HEK293 (cell line): ENCODE data around the gene MSL3B.

ENCODE experiments used
- CTCF ChIA-PET: fragments of 350-600 bp; formaldehyde crosslinking; extraction: SDS; loops from one replicate; lab custom pipeline; 2021; ENCODE audit warnings: antibody characterized with exemption; lab: Yijun Ruan, JAX
- POLR2A ChIA-PET: fragments of 300-600 bp; formaldehyde crosslinking; extraction: SDS; loops from one replicate; lab custom pipeline; 2020; ENCODE audit warnings: antibody characterized with exemption, inconsistent platforms; lab: Yijun Ruan, JAX
- H3K27ac ChIP-seq: fragments of 200-500 bp; sonication (Bioruptor generic); 2 replicates; pipeline ENCODE4 v1.5.1; 2014; ENCODE audit warnings: low read depth, low read length, control low read depth, inconsistent platforms; ENCODE audit errors: extremely low read depth
- H3K36me3 ChIP-seq, 2 experiments: fragments of 200-500 bp in 1 of 2; sonication (Bioruptor generic) in 1 of 2; 1 replicate in 1 of 2; 2 replicates in 1 of 2; pipeline ENCODE4 v1.5.1; 2014 to 2017; ENCODE audit warnings: inconsistent platforms in 2 of 2, low read length in 2 of 2; ENCODE audit not compliant: control insufficient read depth in 2 of 2, insufficient read depth in 1 of 2
- H3K4me1 ChIP-seq: fragments of 200-500 bp; sonication (Bioruptor generic); 2 replicates; pipeline ENCODE4 v1.5.1; 2014; ENCODE audit warnings: mild to moderate bottlenecking, low read length, inconsistent platforms; ENCODE audit not compliant: control insufficient read depth, insufficient read depth
- H3K4me3 ChIP-seq: 2 replicates; pipeline ENCODE4 v1.5.1; 2011; ENCODE audit warnings: low read depth, mild to moderate bottlenecking, control low read depth, low read length, moderate library complexity
- H3K9me3 ChIP-seq: fragments of 200-500 bp; sonication (Bioruptor generic); 2 replicates; pipeline ENCODE4 v1.5.1; 2014; ENCODE audit warnings: low read depth, low read length, inconsistent platforms; ENCODE audit not compliant: control insufficient read depth, insufficient read depth
- FEZF1 ChIP-seq: fragments of 450-650 bp; formaldehyde crosslinking; IDR thresholded peaks from 2 replicates; pipeline ENCODE4 v1.5.1; 2016; ENCODE audit warnings: missing biosample characterization, missing genetic modification characterization
- REPIN1 ChIP-seq: fragments of 450-650 bp; formaldehyde crosslinking; IDR thresholded peaks from 2 replicates; pipeline ENCODE4 v1.5.1; 2017; ENCODE audit warnings: missing biosample characterization, missing genetic modification characterization, low read depth
- ZBTB7A ChIP-seq: fragments of 450-650 bp; formaldehyde crosslinking; IDR thresholded peaks from 2 replicates; pipeline ENCODE4 v1.5.1; 2016; ENCODE audit warnings: low read depth, missing biosample characterization, missing genetic modification characterization
- ZEB2 ChIP-seq: fragments of 450-650 bp; formaldehyde crosslinking; IDR thresholded peaks from 2 replicates; pipeline ENCODE4 v1.5.1; 2016; ENCODE audit warnings: missing biosample characterization, missing genetic modification characterization
- ZFP3 ChIP-seq: fragments of 450-650 bp; formaldehyde crosslinking; IDR thresholded peaks from 2 replicates; pipeline ENCODE4 v1.5.1; 2016; ENCODE audit warnings: low read depth, missing biosample characterization, missing genetic modification characterization
- ZFP69B ChIP-seq: fragments of 450-650 bp; formaldehyde crosslinking; IDR thresholded peaks from 2 replicates; pipeline ENCODE4 v1.5.1; 2016; ENCODE audit warnings: missing biosample characterization, missing genetic modification characterization
- ZNF19 ChIP-seq: fragments of 450-650 bp; formaldehyde crosslinking; IDR thresholded peaks from 2 replicates; pipeline ENCODE4; 2016; ENCODE audit warnings: missing biosample characterization, missing genetic modification characterization, low read depth
- ZNF48 ChIP-seq: fragments of 450-650 bp; formaldehyde crosslinking; IDR thresholded peaks from 2 replicates; pipeline ENCODE4 v1.5.1; 2016; ENCODE audit warnings: missing biosample characterization, missing genetic modification characterization
- ZNF530 ChIP-seq: fragments of 450-650 bp; formaldehyde crosslinking; IDR thresholded peaks from 2 replicates; pipeline ENCODE4 v1.5.1; 2016; ENCODE audit warnings: low read depth, missing biosample characterization, missing genetic modification characterization
- ZNF664 ChIP-seq: fragments of 450-650 bp; formaldehyde crosslinking; IDR thresholded peaks from 2 replicates; pipeline ENCODE4 v1.5.1; 2016; ENCODE audit warnings: missing biosample characterization, missing genetic modification characterization
- TF ChIP-seq, protein P1 (sequence below): fragments of 450-650 bp; formaldehyde crosslinking; IDR thresholded peaks from 2 replicates; pipeline ENCODE4 v1.5.1; 2017; ENCODE audit warnings: missing biosample characterization, missing genetic modification characterization
- TF ChIP-seq, protein P2 (sequence below): fragments of 450-650 bp; formaldehyde crosslinking; IDR thresholded peaks from 2 replicates; pipeline ENCODE4 v1.5.1; 2016; ENCODE audit warnings: missing biosample characterization, missing genetic modification characterization, borderline replicate concordance
- TF ChIP-seq, protein P3 (sequence below): fragments of 450-650 bp; formaldehyde crosslinking; IDR thresholded peaks from 2 replicates; pipeline ENCODE4 v1.5.1; 2016; ENCODE audit warnings: missing biosample characterization, missing genetic modification characterization
- TF ChIP-seq, protein P4 (sequence below): fragments of 450-650 bp; formaldehyde crosslinking; IDR thresholded peaks from 2 replicates; pipeline ENCODE4 v1.5.1; 2017; ENCODE audit warnings: missing biosample characterization, mild to moderate bottlenecking, missing genetic modification characterization, moderate library complexity
- TF ChIP-seq, protein P5 (sequence below): fragments of 450-650 bp; formaldehyde crosslinking; IDR thresholded peaks from 2 replicates; pipeline ENCODE4 v1.5.1; 2016; ENCODE audit warnings: missing biosample characterization, missing genetic modification characterization
- TF ChIP-seq, protein P6 (sequence below): fragments of 450-650 bp; formaldehyde crosslinking; IDR thresholded peaks from 2 replicates; pipeline ENCODE4 v1.5.1; 2017; ENCODE audit warnings: missing biosample characterization, missing genetic modification characterization

The MSL3B gene

DNA sequence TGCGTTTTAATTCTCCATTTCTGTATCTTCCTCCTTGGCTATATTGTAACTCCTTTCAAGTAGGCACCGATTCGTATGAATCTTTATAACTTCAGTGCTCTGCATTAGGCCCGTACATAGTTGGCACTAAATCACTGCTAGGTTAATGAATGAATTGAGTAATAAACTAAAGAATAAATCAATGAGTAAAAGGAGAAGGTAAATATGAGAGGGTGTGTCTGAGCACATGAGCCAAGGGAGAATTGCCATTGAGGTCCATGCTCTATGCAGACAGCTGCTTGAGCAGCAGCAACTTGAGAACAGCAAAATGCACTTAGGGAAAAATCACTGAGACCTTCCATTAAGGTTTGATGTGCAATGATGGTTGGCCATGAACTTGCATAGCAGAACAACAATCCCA, 37.8 kb upstream of the MSL3B start:
- Histone ChIP-seq H3K4me3 (no peak overlapping the region), H3K27ac (no peak overlapping the region), H3K4me1 (no peaks in the 10 kb centered on the region), H3K9me3 (no peaks in the 10 kb centered on the region), H3K36me3 (no peaks in the 10 kb centered on the region)
- no peak for TF ChIP-seq ZFP3 (tag by site-specific recombination)
- POLR2A ChIA-PET = no interaction called here
- CTCF ChIA-PET = no interaction called here

DNA sequence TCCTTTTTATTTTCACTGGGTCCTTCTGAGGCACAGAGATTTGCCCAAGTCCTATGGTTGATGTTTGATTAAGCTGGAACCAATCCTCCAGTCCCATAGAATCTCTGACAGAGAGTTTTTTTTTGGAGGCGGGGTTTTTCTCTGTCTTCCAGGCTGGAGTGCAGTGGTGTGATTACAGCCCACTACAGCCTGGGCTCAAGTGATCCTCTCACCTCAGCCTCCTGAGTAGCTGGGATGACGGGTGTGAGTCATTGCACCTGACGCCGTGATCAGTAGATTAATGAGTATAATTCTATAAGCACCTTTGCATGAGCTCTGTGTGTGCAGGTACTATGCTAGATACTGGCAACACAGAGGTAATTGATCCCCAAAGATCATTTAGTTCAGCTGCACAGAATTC, 33.7 kb upstream of the MSL3B start:
- no peaks in the 10 kb centered on the region for H3K4me1 ChIP-seq
- CTCF ChIA-PET = interaction anchor here (0.6 kb wide), 1 partner anchor 13 kb away, joined by 4 read pairs; no protein-coding TSS in a partner anchor
- no peak overlapping the region for H3K27ac ChIP-seq
- no peak overlapping the region for H3K4me3 ChIP-seq
- TF ChIP-seq FEZF1 (tag by site-specific recombination) = no peak
- no peak for TF ChIP-seq ZNF664 (tag by site-specific recombination)
- TF ChIP-seq ZEB2 (tag by site-specific recombination) = no peak
- TF ChIP-seq, protein P1, sequence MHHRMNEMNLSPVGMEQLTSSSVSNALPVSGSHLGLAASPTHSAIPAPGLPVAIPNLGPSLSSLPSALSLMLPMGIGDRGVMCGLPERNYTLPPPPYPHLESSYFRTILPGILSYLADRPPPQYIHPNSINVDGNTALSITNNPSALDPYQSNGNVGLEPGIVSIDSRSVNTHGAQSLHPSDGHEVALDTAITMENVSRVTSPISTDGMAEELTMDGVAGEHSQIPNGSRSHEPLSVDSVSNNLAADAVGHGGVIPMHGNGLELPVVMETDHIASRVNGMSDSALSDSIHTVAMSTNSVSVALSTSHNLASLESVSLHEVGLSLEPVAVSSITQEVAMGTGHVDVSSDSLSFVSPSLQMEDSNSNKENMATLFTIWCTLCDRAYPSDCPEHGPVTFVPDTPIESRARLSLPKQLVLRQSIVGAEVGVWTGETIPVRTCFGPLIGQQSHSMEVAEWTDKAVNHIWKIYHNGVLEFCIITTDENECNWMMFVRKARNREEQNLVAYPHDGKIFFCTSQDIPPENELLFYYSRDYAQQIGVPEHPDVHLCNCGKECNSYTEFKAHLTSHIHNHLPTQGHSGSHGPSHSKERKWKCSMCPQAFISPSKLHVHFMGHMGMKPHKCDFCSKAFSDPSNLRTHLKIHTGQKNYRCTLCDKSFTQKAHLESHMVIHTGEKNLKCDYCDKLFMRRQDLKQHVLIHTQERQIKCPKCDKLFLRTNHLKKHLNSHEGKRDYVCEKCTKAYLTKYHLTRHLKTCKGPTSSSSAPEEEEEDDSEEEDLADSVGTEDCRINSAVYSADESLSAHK (tag by site-specific recombination) = no peak
- no peak for TF ChIP-seq ZFP69B (tag by site-specific recombination)
- TF ChIP-seq, protein P2, sequence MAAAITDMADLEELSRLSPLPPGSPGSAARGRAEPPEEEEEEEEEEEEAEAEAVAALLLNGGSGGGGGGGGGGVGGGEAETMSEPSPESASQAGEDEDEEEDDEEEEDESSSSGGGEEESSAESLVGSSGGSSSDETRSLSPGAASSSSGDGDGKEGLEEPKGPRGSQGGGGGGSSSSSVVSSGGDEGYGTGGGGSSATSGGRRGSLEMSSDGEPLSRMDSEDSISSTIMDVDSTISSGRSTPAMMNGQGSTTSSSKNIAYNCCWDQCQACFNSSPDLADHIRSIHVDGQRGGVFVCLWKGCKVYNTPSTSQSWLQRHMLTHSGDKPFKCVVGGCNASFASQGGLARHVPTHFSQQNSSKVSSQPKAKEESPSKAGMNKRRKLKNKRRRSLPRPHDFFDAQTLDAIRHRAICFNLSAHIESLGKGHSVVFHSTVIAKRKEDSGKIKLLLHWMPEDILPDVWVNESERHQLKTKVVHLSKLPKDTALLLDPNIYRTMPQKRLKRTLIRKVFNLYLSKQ = no peak
- no peak for TF ChIP-seq ZNF530 (tag by site-specific recombination)
- TF ChIP-seq, all 188 proteins: peak for 0
- no peaks in the 10 kb centered on the region for H3K36me3 ChIP-seq
- H3K9me3 ChIP-seq = no peaks in the 10 kb centered on the region
- POLR2A ChIA-PET = no interaction called here

DNA sequence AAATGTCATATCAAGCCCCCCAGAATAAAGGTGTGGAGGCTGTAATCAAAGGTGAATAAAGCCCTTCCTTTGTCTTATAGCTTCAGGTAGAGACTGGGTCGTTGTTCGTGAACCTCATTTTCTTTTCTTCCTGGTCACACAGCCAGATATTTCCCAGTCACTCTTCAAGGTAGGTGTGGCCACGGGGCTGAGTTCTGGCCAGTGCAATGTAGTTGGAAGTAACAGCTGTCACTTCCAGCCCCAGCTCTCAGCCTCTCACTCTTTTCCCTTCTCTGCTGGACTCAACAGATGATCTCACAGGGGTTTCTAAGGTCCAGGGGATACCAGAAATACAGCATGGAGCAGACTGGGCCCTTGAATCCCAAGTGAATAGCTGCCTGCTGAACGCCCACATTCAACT, 33.2 kb upstream of the MSL3B start:
- no peaks in the 10 kb centered on the region for H3K9me3 ChIP-seq

More for the DNA sequence above, 33.2 kb upstream of the MSL3B start:
- no peak overlapping the region for H3K4me3 ChIP-seq
- no peaks in the 10 kb centered on the region for H3K36me3 ChIP-seq
- CTCF ChIA-PET = interaction anchor here (0.6 kb wide), 1 partner anchor 13 kb away, joined by 4 read pairs; no protein-coding TSS in a partner anchor
- H3K27ac ChIP-seq = no peak overlapping the region
- TF ChIP-seq, protein P3, sequence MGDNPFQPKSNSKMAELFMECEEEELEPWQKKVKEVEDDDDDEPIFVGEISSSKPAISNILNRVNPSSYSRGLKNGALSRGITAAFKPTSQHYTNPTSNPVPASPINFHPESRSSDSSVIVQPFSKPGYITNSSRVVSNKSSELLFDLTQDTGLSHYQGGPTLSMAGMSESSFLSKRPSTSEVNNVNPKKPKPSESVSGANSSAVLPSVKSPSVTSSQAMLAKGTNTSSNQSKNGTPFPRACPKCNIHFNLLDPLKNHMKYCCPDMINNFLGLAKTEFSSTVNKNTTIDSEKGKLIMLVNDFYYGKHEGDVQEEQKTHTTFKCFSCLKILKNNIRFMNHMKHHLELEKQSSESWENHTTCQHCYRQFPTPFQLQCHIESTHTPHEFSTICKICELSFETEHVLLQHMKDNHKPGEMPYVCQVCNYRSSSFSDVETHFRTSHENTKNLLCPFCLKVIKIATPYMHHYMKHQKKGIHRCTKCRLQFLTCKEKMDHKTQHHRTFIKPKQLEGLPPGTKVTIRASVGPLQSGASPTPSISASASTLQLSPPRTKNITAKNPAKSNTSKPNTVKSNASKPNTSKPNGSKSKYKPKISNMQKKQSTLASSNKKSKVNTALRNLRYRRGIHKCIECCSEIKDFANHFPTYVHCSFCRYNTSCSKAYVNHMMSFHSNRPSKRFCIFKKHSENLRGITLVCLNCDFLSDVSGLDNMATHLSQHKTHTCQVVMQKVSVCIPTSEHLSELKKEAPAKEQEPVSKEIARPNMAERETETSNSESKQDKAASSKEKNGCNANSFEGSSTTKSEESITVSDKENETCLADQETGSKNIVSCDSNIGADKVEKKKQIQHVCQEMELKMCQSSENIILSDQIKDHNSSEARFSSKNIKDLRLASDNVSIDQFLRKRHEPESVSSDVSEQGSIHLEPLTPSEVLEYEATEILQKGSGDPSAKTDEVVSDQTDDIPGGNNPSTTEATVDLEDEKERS (tag by site-specific recombination) = no peak
- no peak for TF ChIP-seq REPIN1 (tag by site-specific recombination)
- TF ChIP-seq, protein P4, sequence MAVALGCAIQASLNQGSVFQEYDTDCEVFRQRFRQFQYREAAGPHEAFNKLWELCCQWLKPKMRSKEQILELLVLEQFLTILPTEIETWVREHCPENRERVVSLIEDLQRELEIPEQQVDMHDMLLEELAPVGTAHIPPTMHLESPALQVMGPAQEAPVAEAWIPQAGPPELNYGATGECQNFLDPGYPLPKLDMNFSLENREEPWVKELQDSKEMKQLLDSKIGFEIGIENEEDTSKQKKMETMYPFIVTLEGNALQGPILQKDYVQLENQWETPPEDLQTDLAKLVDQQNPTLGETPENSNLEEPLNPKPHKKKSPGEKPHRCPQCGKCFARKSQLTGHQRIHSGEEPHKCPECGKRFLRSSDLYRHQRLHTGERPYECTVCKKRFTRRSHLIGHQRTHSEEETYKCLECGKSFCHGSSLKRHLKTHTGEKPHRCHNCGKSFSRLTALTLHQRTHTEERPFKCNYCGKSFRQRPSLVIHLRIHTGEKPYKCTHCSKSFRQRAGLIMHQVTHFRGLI (tag by site-specific recombination) = no peak
- no peak for TF ChIP-seq ZNF19
- TF ChIP-seq, protein P5, sequence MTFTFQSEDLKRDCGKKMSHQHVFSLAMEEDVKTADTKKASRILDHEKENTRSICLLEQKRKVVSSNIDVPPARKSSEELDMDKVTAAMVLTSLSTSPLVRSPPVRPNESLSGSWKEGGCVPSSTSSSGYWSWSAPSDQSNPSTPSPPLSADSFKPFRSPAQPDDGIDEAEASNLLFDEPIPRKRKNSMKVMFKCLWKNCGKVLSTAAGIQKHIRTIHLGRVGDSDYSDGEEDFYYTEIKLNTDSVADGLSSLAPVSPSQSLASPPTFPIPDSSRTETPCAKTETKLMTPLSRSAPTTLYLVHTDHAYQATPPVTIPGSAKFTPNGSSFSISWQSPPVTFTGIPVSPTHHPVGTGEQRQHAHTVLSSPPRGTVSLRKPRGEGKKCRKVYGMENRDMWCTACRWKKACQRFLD (tag by site-specific recombination) = no peak
- TF ChIP-seq, protein P6, sequence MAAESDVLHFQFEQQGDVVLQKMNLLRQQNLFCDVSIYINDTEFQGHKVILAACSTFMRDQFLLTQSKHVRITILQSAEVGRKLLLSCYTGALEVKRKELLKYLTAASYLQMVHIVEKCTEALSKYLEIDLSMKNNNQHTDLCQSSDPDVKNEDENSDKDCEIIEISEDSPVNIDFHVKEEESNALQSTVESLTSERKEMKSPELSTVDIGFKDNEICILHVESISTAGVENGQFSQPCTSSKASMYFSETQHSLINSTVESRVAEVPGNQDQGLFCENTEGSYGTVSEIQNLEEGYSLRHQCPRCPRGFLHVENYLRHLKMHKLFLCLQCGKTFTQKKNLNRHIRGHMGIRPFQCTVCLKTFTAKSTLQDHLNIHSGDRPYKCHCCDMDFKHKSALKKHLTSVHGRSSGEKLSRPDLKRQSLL (tag by site-specific recombination) = no peak
- TF ChIP-seq ZNF48 (tag by site-specific recombination) = no peak
- TF ChIP-seq ZBTB7A (tag by site-specific recombination) = no peak
- TF ChIP-seq, all 188 proteins: peak for 0
- POLR2A ChIA-PET = no interaction called here
- H3K4me1 ChIP-seq = no peaks in the 10 kb centered on the region
